PFSK-1 (cell line): ENCODE results near the gene CREB3L4.

Experiments
- FOXP2 ChIP-seq: optimal IDR thresholded peaks from 2 replicates; pipeline ENCODE3; 2011; ENCODE audit warnings: borderline replicate concordance, control low read depth, inconsistent platforms; ENCODE audit not compliant: insufficient read depth; ENCODE audit errors: extremely low read length, extremely low read depth
- POLR2AphosphoS5 ChIP-seq: IDR thresholded peaks from 2 replicates; pipeline ENCODE4 v1.6.1; 2012; ENCODE audit warnings: low read depth, mild to moderate bottlenecking, control low read depth, low read length, moderate library complexity
- REST ChIP-seq, 2 experiments: IDR thresholded peaks; 2 replicates each; pipeline versions ENCODE4 v1.6.1 to v1.8.0; 2011 to 2012; ENCODE audit warnings: low read depth in 2 of 2, low read length in 2 of 2, control low read depth in 1 of 2, inconsistent platforms in 1 of 2, mild to moderate bottlenecking in 1 of 2, moderate library complexity in 1 of 2; ENCODE audit not compliant: insufficient read depth in 1 of 2
- SIN3A ChIP-seq: IDR thresholded peaks from 2 replicates; pipeline ENCODE4 v1.6.1; 2012; ENCODE audit warnings: mild to moderate bottlenecking, low read length, moderate library complexity, borderline replicate concordance; ENCODE audit not compliant: insufficient read depth
- TAF1 ChIP-seq: IDR thresholded peaks from 2 replicates; pipeline ENCODE4 v1.6.1; 2012; ENCODE audit warnings: low read length, control low read depth, borderline replicate concordance; ENCODE audit not compliant: insufficient read depth

Gene CREB3L4

GRCh38 chr1:153984123-153984894 lies 16.6 kb downstream of the CREB3L4 start:
- TF ChIP-seq REST (IDR thresholded peaks at IDR 0.05; ENCODE audit: insufficient read depth in 1 of 2, low read depth in 2 of 2, low read length in 2 of 2) (no peak), SIN3A (no peak), POLR2AphosphoS5 (no peak), FOXP2 (no peak), TAF1 (no peak)

GRCh38 chr1:153985341-153985912 lies 17.7 kb downstream of the CREB3L4 start:
- TF ChIP-seq TAF1 = peak; percentile 39; the same call in 1 of the 2 replicates
- TF ChIP-seq FOXP2 = no peak

GRCh38 chr1:153985941-153986761 lies 18.4 kb downstream of the CREB3L4 start, which contains the start of gene RAB13:
TSS of gene RAB13 (minus strand) at chr1:153986339. CDS start at chr1:153986236, 103 bp downstream.
- TF ChIP-seq TAF1 (peak; percentile 43; the same call in 1 of the 2 replicates), FOXP2 (no peak), POLR2AphosphoS5 (peak; percentile 70), REST (IDR thresholded peaks at IDR 0.05; ENCODE audit: insufficient read depth in 1 of 2, low read depth in 2 of 2, low read length in 2 of 2) (no peak), SIN3A (peak; percentile 47; the same call in 1 of the 2 replicates)

GRCh38 chr1:153987621-153988020 lies 19.9 kb downstream of the CREB3L4 start:
- no peak for TF ChIP-seq REST (IDR thresholded peaks at IDR 0.05; ENCODE audit: insufficient read depth in 1 of 2, low read depth in 2 of 2, low read length in 2 of 2)
- no peak for TF ChIP-seq TAF1
- TF ChIP-seq FOXP2 = no peak
- TF ChIP-seq POLR2AphosphoS5 = no peak
- no peak for TF ChIP-seq SIN3A

DNA sequence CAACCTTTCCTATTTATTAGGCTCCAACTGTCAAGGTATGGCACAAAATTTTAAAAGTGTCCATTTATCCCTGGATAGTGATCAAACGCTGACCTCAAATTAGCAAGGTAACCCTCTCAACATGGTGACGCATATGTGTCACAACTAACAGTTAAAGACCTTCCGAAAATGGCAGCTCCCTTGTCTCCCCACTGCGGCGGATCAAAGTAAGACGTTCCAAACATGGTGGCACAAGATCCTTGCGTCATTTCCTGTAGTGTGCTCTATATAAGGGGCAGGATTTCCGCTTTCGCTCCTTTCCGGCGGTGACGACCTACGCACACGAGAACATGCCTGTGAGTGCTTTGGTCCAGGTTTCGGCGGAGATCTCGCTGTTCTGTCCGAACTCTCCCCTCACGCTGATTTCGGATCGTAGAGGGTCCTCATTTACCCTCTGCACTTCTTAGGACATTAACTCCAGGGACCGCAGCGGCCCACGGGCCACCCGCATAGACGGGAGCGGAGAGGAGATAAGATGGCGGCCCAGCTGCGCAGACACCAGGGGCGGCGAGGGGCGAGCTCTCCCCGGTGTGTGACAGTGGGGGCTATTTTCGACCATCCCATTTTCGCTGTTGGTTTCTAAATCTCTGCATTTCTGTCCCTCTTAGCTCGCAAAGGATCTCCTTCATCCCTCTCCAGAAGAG lies 22.9 kb downstream of the CREB3L4 start, which contains the start of gene RPS27:
Gene RPS27 (plus strand): TSS at position 295 of the 683 bp plus-strand sequence. CDS start 35 bp downstream, at position 330.
- TF ChIP-seq POLR2AphosphoS5 (peak; percentile 100), TAF1 (peak; percentile 98), FOXP2 (no peak)
